Stimulated activated CD8-positive, alpha-beta memory T cell treated with anti-CD3 and anti-CD28 coated beads, Interleukin-7, amount 100 ng/mL, for 4 hours (primary cell): ENCODE results near the gene PIGZ.
A peak's percentile ranks its signal among the peaks of the same experiment; 100 is the strongest.

Experiments used
- DNase-seq, 2 donors: peaks; one replicate each; pipeline ENCODE4 v3.0.0-alpha.2; 2020; ENCODE audit warnings: low read depth in 2 of 2

Gene PIGZ

GRCh38 chr3:196968233-196969133, at the start of gene PIGZ:
Gene PIGZ, minus strand, starts transcription at chr3:196968833. Its CDS starts 16,802 bp downstream, at chr3:196952031.
- peak in 1 of 2 donors; percentile 34 for DNase-seq

DNA sequence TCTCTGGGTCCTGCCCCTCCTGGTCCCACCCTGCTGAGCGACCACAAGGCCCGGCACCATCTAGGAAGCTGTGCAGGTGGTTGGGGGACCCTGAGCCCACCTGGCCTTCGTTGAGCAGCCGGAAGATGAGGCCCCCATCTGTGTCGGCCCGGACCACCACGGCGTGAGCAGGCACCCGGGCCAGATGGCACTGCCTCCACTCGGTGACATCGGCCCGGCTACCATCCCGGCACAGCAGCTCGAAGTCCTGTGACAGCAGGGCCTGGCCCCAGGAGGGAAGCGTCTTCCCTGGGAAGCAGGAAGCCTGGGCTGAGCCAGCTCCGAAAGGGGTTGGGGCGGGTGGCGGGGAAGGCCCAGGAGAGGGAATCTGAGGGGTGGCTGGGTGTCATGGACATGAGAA, 48.4 kb upstream of the PIGZ start:
- DNase-seq: no peak

GRCh38 chr3:197015790-197016736, 47.4 kb upstream of the PIGZ start:
- DNase-seq: no peak

DNA sequence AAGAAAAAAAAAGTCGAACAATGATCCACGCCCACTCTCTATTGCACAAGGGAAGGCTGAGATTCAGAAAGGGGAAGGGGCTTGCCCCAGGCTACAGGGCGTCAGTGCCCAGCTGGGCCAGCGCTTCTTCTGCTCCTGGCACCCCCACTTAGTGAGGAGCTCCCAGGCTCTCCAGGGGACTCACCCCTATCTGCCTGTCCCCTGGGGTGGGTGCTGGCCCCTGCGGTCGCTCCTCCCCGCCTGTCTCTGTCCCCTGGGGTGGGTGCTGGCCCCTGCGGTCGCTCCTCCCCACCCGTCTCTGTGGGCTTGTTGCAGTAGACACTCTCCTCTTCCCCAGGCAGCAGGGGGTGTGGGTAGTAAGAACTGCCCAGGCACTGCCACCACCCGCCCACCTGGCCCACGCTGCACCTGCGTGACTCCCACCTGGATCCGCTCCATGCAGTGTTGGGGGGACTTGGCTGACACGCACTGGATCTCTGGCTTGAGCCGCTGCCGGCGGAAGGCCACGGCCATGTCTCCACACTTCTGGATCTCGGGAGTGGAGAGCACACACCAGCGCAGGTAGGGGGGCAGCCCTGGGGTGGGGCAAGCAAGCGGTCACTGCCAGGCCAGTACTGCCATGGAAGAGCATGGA, 46.4 kb upstream of the PIGZ start:
- DNase-seq: no peak

- DNase-seq: no peak
These were observed 45.4 kb upstream of the PIGZ start for GRCh38 chr3:197014024-197014423.

DNA sequence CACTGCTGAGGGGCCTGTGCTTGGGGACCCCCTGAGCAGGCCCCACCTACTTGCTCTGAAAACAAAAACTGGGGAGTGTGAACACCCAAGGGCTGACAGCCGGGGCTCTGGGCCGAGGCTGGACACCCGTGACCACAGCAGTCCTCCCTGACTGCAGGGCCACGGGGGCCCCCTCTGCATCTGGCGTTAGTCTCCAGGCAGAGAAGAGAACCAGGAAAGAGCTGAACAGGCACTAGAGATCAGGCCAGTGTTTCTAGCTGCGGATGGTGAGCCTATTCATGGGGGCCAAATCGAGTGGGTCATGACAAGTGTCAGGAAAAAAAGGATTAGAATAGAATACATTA, 43.9 kb upstream of the PIGZ start:
- no peak for DNase-seq

DNA sequence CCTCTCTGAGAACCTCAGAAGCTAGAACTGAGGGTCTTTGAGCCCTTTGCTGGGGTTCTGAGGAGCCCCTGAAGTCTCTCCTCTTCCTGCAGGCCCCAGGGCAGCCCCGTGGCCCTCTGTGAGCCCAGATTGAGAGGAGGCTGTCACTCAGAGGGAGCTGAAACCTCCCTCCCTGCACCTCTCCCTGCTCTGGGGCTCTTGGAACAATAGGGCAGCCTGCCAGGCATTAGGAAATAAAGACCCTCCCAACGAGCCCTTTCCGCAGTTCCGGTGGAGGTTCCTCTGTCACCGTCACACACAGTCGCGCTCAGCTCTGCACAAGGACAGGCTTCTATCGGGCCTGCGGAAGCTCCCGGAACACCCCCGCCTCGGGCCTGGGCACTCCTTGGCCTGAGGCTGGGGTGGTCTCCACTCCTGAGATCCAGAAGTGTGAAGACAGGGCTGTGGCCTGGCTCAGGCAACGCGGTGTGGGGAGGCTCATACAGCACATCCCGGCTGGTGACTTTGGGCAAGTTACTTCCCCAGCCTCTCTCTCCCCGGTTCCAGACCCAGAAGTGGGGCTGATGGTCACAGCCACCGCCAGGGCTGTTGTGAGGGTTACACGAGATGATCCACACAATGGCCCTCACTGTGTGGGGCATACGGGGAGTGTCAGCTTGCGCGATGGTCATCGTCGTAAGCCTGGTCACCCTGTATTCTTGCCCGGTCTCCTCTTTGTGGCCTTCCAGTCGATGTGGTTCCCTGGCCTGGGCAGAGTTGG, 43.3 kb upstream of the PIGZ start:
- no peak for DNase-seq

DNA sequence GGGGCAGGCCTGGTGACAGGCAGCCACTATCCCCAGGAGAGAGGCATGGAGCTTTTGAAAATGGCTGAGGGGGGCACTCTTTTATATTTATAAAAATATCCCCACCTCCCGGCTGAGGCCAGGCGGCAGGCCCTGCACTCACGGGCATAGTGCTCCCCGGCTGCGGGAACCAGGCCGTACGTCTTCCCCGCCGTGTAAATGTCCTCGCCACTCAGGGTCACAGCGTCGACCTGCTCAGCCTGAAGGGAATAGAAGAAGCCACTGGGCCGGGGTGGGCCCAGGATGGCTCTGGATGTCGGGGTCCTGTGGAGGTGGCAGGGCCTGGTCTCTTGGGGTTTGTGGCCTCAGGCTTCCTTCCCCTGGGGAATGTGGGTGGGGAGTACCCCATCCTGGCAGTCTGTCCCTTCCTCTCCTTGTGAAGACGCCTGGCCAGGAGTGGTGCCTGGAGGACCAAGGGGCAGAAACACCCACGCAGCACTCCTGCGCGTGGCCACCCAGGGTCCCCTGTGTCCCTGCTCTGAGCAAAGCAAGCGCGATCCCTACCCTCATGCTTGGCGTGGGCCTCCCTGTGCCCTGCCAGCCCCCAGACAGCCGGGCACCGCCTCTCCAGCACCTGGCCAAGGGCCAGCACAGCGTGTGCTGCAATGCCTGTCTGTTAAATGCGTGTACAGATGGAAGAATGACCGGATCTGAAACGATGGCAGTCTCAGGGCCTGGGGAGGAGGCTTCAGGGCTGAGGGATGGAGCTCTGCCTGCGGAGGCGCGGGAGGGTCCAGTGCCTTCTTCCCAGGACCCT, 42.1 kb upstream of the PIGZ start:
- DNase-seq: no peak

DNA sequence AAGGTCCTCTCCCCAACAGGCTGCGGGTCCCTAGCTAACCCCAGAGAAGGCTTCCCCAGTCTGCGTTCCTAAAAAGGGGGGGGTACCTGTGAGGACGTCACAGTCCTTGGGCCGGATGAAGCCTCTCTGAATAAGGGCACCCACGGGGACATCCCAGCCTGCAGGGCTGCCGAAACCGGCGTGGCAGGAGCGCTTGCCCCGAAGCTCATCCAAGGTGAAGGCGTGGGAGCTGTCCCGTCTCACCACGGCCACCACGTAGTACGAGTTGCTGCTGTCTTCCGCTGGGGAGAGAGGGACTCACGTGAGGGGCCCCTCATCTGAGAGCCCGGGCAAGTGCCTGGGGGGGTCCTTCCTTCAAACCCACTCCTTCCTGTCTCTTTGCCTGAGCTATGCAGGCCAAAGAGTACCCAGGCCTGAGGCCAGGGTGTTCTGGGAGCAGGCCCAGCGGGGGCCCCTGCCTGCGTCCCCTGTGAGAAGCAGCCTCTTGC, 40.9 kb upstream of the PIGZ start:
- no peak for DNase-seq

DNA sequence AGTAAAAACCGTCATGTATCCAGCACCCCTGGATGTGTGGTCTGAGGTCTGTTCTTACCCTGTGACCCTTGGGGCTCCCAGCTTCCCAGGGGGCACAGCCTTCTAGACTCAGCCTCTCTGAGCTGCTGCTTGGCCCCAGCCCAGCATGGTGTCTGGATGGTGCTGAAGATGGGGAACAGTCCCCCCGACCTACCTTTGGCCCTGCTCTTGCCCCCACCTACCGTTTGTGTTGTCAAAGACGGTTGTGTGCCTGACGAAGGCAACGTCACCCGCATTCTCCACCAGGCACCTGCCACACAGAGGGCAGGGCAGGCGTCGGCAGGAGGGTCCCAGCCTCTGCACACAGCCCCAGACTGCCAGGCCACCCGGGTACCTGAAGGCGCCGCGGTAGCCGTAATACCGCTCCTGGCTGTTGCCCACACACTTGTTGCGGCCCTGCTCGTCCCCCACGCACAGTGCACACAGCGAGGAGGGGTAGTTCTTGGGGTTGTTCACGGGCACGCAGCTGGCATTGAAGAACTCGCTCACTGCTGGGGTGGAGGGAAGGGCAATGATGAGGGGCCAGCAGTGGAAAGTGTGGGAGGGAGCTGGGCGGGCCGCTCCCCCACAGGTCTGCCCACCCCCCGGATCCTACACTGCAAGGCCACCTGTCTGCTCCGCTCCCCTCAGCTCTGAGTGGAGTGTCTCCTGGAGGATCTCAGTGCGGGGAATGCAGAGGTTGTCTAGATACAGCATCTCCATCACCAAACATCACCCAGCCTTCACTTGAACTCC, 40.0 kb upstream of the PIGZ start:
- no peak for DNase-seq

- DNase-seq: no peak
These were observed 39.3 kb upstream of the PIGZ start for GRCh38 chr3:197007953-197008352.

DNA sequence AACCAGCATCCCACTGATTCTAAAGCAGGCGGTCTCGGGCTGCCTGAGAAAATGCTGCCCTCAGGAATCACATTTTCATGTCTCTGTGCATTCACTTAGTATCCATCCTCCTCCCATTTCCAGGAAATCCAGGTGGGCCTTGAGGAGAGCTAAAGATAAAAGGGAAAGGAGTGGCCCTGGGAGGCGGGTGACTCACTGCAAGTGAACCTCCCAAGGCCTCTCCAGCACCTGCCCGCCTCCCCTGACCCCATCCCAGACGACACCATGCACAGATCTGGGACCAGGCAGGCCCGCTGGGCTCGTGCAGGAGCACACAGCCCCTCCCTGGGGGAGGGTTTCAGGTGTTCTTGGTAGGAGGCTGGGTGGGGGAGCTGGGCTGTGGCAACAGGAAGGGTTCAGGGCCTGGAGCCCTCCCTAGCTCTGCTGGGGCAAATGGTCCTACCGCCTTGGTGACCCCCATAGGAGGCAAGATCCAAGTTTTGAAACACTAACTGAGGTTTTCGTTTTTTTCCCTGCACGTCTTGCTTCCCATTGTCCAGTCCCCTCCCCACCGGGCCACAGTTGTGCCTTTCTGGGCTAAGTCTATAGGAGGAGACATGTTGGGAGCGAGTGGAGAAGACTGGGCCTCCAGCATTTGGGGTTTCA, 38.8 kb upstream of the PIGZ start:
- no peak for DNase-seq

DNA sequence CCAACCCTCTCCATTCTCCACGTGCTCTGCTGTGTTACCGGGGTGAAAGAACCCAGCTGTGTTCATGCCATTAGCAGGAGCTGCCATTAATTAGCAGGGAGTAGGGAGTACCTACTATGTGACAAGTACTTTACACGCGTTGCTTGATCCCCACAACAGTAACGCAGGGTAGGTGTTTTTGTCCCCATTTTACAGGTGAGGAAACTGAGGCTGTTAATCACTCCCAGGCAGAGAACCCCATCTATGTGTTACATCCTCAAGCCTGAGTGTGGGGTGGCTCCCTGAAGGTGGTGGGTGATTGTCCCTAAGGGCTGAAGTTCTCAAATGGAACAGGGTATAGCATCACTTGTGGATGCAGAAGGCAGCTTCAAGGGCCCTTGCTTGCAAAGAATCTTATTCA, 38.2 kb upstream of the PIGZ start:
- no peak for DNase-seq

GRCh38 chr3:197006446-197006845, 37.8 kb upstream of the PIGZ start:
- no peak for DNase-seq

GRCh38 chr3:197003461-197004385, 35.1 kb upstream of the PIGZ start:
- no peak for DNase-seq

- peak; percentile 68 to 83 for DNase-seq
These were observed 34.2 kb upstream of the PIGZ start for GRCh38 chr3:197002701-197003454.

- DNase-seq: no peak
These were observed 33.5 kb upstream of the PIGZ start for GRCh38 chr3:197001972-197002700.
